ENCODE measurements around the gene PUM1. TPM values are rescaled to one million over a fixed set of nuclear protein-coding genes. Genes with fewer than 3 reads are reported as not detected.

Gene PUM1, protein sequence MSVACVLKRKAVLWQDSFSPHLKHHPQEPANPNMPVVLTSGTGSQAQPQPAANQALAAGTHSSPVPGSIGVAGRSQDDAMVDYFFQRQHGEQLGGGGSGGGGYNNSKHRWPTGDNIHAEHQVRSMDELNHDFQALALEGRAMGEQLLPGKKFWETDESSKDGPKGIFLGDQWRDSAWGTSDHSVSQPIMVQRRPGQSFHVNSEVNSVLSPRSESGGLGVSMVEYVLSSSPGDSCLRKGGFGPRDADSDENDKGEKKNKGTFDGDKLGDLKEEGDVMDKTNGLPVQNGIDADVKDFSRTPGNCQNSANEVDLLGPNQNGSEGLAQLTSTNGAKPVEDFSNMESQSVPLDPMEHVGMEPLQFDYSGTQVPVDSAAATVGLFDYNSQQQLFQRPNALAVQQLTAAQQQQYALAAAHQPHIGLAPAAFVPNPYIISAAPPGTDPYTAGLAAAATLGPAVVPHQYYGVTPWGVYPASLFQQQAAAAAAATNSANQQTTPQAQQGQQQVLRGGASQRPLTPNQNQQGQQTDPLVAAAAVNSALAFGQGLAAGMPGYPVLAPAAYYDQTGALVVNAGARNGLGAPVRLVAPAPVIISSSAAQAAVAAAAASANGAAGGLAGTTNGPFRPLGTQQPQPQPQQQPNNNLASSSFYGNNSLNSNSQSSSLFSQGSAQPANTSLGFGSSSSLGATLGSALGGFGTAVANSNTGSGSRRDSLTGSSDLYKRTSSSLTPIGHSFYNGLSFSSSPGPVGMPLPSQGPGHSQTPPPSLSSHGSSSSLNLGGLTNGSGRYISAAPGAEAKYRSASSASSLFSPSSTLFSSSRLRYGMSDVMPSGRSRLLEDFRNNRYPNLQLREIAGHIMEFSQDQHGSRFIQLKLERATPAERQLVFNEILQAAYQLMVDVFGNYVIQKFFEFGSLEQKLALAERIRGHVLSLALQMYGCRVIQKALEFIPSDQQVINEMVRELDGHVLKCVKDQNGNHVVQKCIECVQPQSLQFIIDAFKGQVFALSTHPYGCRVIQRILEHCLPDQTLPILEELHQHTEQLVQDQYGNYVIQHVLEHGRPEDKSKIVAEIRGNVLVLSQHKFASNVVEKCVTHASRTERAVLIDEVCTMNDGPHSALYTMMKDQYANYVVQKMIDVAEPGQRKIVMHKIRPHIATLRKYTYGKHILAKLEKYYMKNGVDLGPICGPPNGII
- 100 to 1,000 TPM; 100 to 104 TPM for total RNA-seq

DNA sequence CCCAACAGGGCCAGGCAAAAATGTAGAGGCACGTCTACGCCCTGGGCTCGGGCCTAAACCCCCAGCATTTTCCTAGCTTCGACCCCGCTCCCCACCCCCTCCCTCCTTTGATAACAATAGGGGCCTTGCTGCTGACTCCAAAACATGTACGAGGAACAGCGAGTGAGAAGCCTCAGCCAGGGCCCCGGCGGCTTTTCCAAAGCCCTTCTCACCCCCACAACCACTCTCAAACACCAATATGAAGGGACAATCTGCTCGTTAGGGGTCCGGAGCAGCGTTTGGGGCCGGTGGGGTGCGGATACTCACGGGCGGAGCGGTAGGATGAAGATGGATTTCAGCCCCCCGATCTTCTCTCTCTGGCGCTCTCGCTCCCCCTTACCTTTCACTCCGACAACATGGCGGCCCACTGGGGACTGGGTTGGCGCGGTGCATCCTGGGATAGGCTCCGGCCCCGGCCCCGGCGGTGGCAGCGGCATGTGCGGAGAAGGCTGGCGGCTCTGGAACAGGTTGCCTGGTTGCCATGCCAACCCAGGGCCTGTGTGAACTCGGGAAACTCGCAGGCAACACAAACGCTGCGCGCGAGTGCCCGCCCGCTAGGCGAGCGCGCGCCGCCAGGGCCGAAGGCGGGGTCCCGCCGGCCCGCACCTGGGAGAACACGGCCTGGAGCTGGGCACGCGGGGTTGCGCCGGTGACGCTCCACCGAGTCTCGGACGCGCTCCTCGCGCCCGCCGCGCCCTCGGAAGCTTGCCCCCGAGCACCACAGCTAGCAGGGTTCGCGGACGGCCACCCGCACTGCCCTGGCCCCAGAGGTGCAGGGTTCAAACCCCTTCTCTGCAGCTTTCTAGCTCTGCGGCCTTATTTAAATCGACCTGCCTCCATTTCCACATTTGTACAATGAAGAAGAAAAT, at the start of gene PUM1:
Gene PUM1, minus strand, starts transcription at position 408 of the 908 bp plus-strand sequence. CDS start 6,151 bp downstream, outside the sequence.
- H3K36me3 Mint-ChIP-seq (ENCODE audit: insufficient read depth in 2 of 2), result peaks cover 6 to 10% of the 10 kb centered on the region in 2 donors
- H3K27me3 Mint-ChIP-seq (ENCODE audit: low read depth), result no peaks in the 10 kb centered on the region
- H3K4me1 Mint-ChIP-seq (ENCODE audit: low read depth), result peaks cover 27% of the 10 kb centered on the region

DNA sequence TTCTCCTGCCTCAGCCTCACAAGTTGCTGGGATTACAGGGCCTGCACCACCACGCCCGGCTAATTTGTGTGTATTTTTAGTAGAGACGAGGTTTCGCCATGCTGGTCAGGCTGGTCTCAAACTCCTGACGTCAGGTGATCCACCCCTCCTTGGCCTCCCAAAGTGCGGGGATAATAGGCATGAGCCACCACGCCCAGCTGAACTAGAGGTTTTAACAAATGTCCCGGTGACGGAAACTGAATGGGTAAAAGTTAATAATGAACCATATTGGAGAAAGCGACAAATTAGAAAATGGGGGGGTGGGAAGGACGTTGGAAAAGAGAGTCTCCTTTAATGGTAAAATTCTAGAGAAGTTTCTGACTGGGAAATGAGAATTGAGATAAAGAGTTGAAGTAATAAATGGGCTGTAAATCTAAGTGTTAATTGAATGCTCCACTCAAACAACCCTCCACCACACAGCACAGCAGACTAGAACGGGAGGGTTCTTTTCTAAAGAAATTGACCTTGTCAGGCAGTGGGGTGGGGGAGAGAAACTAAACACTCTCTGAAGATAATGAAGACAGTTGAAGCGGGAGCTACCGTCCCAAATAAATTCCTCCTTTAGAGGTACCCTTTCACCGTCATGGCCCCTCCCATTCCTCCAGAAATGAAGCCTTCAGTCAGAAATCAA, 46.9 kb upstream of the PUM1 start:
- Mint-ChIP-seq H3K27ac (no peak overlapping the region), H3K4me3 (no peak overlapping the region), H3K4me1 (ENCODE audit: low read depth) (no peaks in the 10 kb centered on the region), H3K27me3 (ENCODE audit: low read depth) (peaks cover 12% of the 10 kb centered on the region), H3K36me3 (ENCODE audit: insufficient read depth in 2 of 2) (no peaks in the 10 kb centered on the region), H3K9me3 (no peaks in the 10 kb centered on the region)
- no peak for DNase-seq
- no peak for ATAC-seq (replicated peaks in 1 of 2)

More for the DNA sequence above, at the start of gene PUM1:
- Mint-ChIP-seq H3K27ac (peak within 1 kb of the TSS; percentile 100), H3K4me3 (peak within 1 kb of the TSS; percentile 99 to 100), H3K9me3 (no peaks in the 10 kb centered on the region)
- ATAC-seq (replicated peaks in 1 of 2) (peak; percentile 97), DNase-seq (peak; percentile 99)

- Mint-ChIP-seq H3K27me3 (ENCODE audit: low read depth) (peaks cover 12% of the 10 kb centered on the region), H3K36me3 (ENCODE audit: insufficient read depth in 2 of 2) (no peaks in the 10 kb centered on the region), H3K4me3 (no peak overlapping the region), H3K27ac (no peak overlapping the region), H3K9me3 (no peaks in the 10 kb centered on the region), H3K4me1 (ENCODE audit: low read depth) (no peaks in the 10 kb centered on the region)
- ATAC-seq (replicated peaks in 1 of 2) (no peak), DNase-seq (no peak)
Observed at GRCh38 chr1:31111290-31111951, 45.9 kb upstream of the PUM1 start.

DNA sequence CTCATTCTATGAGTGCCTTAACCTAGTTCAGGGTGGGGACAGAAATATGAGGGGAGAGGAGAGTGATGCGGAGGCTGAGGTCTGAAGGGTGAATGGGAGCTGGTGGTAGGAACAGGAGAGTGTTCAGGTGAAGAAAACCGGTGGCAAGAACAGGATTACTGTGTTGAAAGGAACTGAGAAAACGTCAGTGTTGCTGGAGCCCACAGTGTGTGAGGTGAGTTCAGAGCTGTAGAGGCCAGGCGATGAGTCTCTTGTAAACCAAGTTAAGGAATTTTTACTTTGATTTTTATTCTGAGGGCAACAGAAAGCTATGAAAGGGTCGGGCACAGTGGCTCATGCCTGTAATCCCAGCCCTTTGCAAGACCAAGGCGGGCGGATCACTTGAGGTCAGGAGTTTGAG, 45.3 kb upstream of the PUM1 start:
- Mint-ChIP-seq H3K27me3 (ENCODE audit: low read depth) (peaks cover 11% of the 10 kb centered on the region), H3K9me3 (no peaks in the 10 kb centered on the region), H3K36me3 (ENCODE audit: insufficient read depth in 2 of 2) (no peaks in the 10 kb centered on the region), H3K4me1 (ENCODE audit: low read depth) (no peaks in the 10 kb centered on the region), H3K4me3 (no peak overlapping the region), H3K27ac (no peak overlapping the region)
- DNase-seq, result no peak
- no peak for ATAC-seq (replicated peaks in 1 of 2)

DNA sequence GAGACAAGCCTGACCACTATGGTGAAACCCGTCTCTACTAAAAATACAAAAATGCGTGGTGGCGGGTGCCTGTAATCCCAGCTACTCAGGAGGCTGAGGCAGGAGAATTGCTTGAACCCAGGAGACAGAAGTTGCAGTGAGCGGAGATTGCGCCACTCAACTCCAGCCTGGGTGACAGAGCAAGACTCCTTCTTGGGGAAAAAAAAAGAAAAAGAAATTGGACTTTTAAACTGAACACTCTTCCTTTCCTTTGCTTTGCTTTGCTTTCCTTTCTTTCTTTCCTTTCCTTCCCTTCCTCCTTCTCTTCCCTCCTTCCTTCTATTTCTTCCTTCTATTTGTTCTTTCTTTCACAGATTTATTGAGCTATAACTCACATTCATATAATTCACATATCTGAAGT, 43.3 kb upstream of the PUM1 start:
- no peak for ATAC-seq (replicated peaks in 1 of 2)
- Mint-ChIP-seq H3K36me3 (ENCODE audit: insufficient read depth in 2 of 2) (no peaks in the 10 kb centered on the region), H3K27ac (no peak overlapping the region), H3K9me3 (no peaks in the 10 kb centered on the region), H3K4me1 (ENCODE audit: low read depth) (no peaks in the 10 kb centered on the region), H3K27me3 (ENCODE audit: low read depth) (peaks cover 8% of the 10 kb centered on the region), H3K4me3 (no peak overlapping the region)
- no peak for DNase-seq

- no peaks in the 10 kb centered on the region for H3K4me1 Mint-ChIP-seq (ENCODE audit: low read depth)
- peak in 1 of 2 donors; percentile 24 for ATAC-seq (replicated peaks in 1 of 2)
Observed at GRCh38 chr1:31105646-31106045, 40.1 kb upstream of the PUM1 start.

GRCh38 chr1:31102501-31102950, 37.0 kb upstream of the PUM1 start:
- ATAC-seq (replicated peaks in 1 of 2), result no peak
- H3K4me1 Mint-ChIP-seq (ENCODE audit: low read depth), result no peaks in the 10 kb centered on the region
- DNase-seq, result no peak
- no peak overlapping the region for H3K4me3 Mint-ChIP-seq
- no peaks in the 10 kb centered on the region for H3K9me3 Mint-ChIP-seq
- no peak overlapping the region for H3K27ac Mint-ChIP-seq
- no peaks in the 10 kb centered on the region for H3K27me3 Mint-ChIP-seq (ENCODE audit: low read depth)
- no peaks in the 10 kb centered on the region for H3K36me3 Mint-ChIP-seq (ENCODE audit: insufficient read depth in 2 of 2)

More at GRCh38 chr1:31105646-31106045, 40.1 kb upstream of the PUM1 start:
- DNase-seq, result peak; percentile 2 to 7
- no peak overlapping the region for H3K4me3 Mint-ChIP-seq
- peaks cover 5% of the 10 kb centered on the region for H3K27me3 Mint-ChIP-seq (ENCODE audit: low read depth)
- no peaks in the 10 kb centered on the region for H3K36me3 Mint-ChIP-seq (ENCODE audit: insufficient read depth in 2 of 2)
- H3K27ac Mint-ChIP-seq, result no peak overlapping the region
- H3K9me3 Mint-ChIP-seq, result no peaks in the 10 kb centered on the region

GRCh38 chr1:31101147-31101502, 35.6 kb upstream of the PUM1 start:
- Mint-ChIP-seq H3K4me3 (no peak overlapping the region), H3K4me1 (ENCODE audit: low read depth) (no peaks in the 10 kb centered on the region), H3K27ac (no peak overlapping the region)

GRCh38 chr1:31099293-31100032, 33.9 kb upstream of the PUM1 start:
- Mint-ChIP-seq H3K9me3 (no peaks in the 10 kb centered on the region), H3K36me3 (ENCODE audit: insufficient read depth in 2 of 2) (no peaks in the 10 kb centered on the region), H3K4me1 (ENCODE audit: low read depth) (no peaks in the 10 kb centered on the region), H3K27ac (no peak overlapping the region), H3K4me3 (no peak overlapping the region), H3K27me3 (ENCODE audit: low read depth) (no peaks in the 10 kb centered on the region)
- no peak for ATAC-seq (replicated peaks in 1 of 2)
- DNase-seq, result no peak

More at GRCh38 chr1:31101147-31101502, 35.6 kb upstream of the PUM1 start:
- Mint-ChIP-seq H3K27me3 (ENCODE audit: low read depth) (no peaks in the 10 kb centered on the region), H3K36me3 (ENCODE audit: insufficient read depth in 2 of 2) (no peaks in the 10 kb centered on the region), H3K9me3 (no peaks in the 10 kb centered on the region)
- ATAC-seq (replicated peaks in 1 of 2) (no peak), DNase-seq (no peak)

DNA sequence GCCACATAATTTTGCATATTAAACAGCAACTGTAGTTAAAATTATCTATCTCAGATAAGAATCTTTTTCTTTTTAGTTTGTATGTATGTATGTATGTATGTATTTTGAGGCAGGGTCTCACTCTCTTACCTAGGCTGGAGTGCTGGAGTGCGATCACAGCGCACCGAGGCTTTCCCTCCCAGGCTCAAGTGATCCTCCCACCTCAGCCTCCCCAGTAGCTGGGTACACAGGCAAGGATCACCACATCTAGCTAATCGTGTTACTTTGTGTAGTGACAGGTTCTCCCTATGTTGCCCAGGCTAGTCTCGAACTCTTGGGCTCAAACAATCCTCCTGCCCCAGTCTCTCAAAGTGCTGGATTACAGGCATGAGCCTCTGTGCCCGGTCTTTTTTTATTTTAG, 30.5 kb upstream of the PUM1 start:
- no peaks in the 10 kb centered on the region for H3K4me1 Mint-ChIP-seq (ENCODE audit: low read depth)
- no peaks in the 10 kb centered on the region for H3K36me3 Mint-ChIP-seq (ENCODE audit: insufficient read depth in 2 of 2)
- ATAC-seq (replicated peaks in 1 of 2) (no peak), DNase-seq (no peak)
- no peaks in the 10 kb centered on the region for H3K9me3 Mint-ChIP-seq
- H3K27ac Mint-ChIP-seq, result no peak overlapping the region
- H3K4me3 Mint-ChIP-seq, result no peak overlapping the region
- H3K27me3 Mint-ChIP-seq (ENCODE audit: low read depth), result no peaks in the 10 kb centered on the region
